Smooth muscle cell (in vitro differentiated cells): ENCODE results near the gene KIF16B. TPM values are rescaled to one million over a fixed set of nuclear protein-coding genes. Genes with fewer than 3 reads are reported as not detected.
A peak's percentile ranks its signal among the peaks of the same experiment; 100 is the strongest.

Experiments
- DNase-seq: peaks from one replicate; lab custom pipeline; 2025; ENCODE audit not compliant: unreplicated experiment; lab: John Stamatoyannopoulos, UW
- H2AFZ ChIP-seq: fragments of 200-600 bp; sonication (generic); 2 replicates; pipeline ENCODE4 v1.6.0; 2016; ENCODE audit warnings: antibody characterized with exemption, low read depth, mild to moderate bottlenecking
- H3F3A ChIP-seq: fragments of 200-600 bp; sonication (generic); 2 replicates; pipeline ENCODE4 v1.6.0; 2017; ENCODE audit warnings: antibody characterized with exemption, low read depth
- H3K27ac ChIP-seq: fragments of 200-600 bp; sonication (generic); 2 replicates; pipeline ENCODE4 v1.5.1; 2016; ENCODE audit warnings: low read depth, mild to moderate bottlenecking
- H3K27me3 ChIP-seq: fragments of 200-600 bp; sonication (generic); 2 replicates; pipeline ENCODE4 v1.6.1; 2016; ENCODE audit warnings: low read depth, mild to moderate bottlenecking
- H3K36me3 ChIP-seq: fragments of 200-600 bp; sonication (generic); 2 replicates; pipeline ENCODE4 v1.5.1; 2016; ENCODE audit warnings: low read depth
- H3K4me1 ChIP-seq: fragments of 200-600 bp; sonication (generic); 2 replicates; pipeline ENCODE4 v1.5.1; 2016; ENCODE audit warnings: low read depth
- H3K4me2 ChIP-seq: fragments of 200-600 bp; sonication (generic); 2 replicates; pipeline ENCODE4 v1.6.0; 2016; ENCODE audit warnings: mild to moderate bottlenecking
- H3K4me3 ChIP-seq: fragments of 200-600 bp; sonication (generic); 2 replicates; pipeline ENCODE4 v1.5.1; 2016; ENCODE audit warnings: mild to moderate bottlenecking
- H3K79me2 ChIP-seq: fragments of 200-600 bp; sonication (generic); 2 replicates; pipeline ENCODE4 v1.6.0; 2016; ENCODE audit warnings: low read depth, mild to moderate bottlenecking
- H3K9ac ChIP-seq: fragments of 200-600 bp; sonication (generic); 2 replicates; pipeline ENCODE4 v1.6.0; 2016; ENCODE audit warnings: low read depth
- H3K9me3 ChIP-seq: fragments of 200-600 bp; sonication (generic); replicated peaks from 2 replicates; pipeline ENCODE4 v1.5.1; 2016; ENCODE audit warnings: low read depth
- H4K20me1 ChIP-seq: fragments of 200-600 bp; sonication (generic); 2 replicates; pipeline ENCODE4 v1.6.0; 2016; ENCODE audit warnings: low read depth
- WGBS: methylation state at CpG from one replicate; pipeline ENCODE4 v1.1.7; 2016; ENCODE audit warnings: low lambda C conversion rate; 5-methylcytosine and 5-hydroxymethylcytosine counted together
- polyA plus RNA-seq: library from polyadenylated mRNA; unstranded; fragments of >200 nt; fragmentation: Nextera tagmentation; extraction: Ambion mirVana; gene quantifications from 2 replicates; pipeline ENCODE4 v1.2.1, GENCODE V29; 2016
- total RNA-seq: library from RNA; depleted of rRNA; stranded (reverse); fragments of >200 nt; gene quantifications from 2 replicates; pipeline ENCODE4 v1.2.3, GENCODE V29; 2014
- TF ChIP-seq, protein P1 (sequence below): fragments of 200-600 bp; sonication (generic); IDR thresholded peaks from 2 replicates; pipeline ENCODE4 v1.5.1; 2017; ENCODE audit warnings: borderline replicate concordance, mild to moderate bottlenecking, antibody characterized with exemption; ENCODE audit not compliant: insufficient read depth, poor library complexity, severe bottlenecking

The KIF16B gene
- total and polyA plus RNA-seq, 2 experiments from 2014 or later = 3.6 to 12.9 TPM

GRCh38 chr20:16580620-16581019 lies 7.4 kb upstream of the KIF16B start:
- no peaks in the 10 kb centered on the region for H3F3A ChIP-seq
- no peaks in the 10 kb centered on the region for H3K79me2 ChIP-seq
- DNase-seq = no peak
- H3K27me3 ChIP-seq = no peaks in the 10 kb centered on the region
- no peak overlapping the region for H3K27ac ChIP-seq
- TF ChIP-seq, protein P1, sequence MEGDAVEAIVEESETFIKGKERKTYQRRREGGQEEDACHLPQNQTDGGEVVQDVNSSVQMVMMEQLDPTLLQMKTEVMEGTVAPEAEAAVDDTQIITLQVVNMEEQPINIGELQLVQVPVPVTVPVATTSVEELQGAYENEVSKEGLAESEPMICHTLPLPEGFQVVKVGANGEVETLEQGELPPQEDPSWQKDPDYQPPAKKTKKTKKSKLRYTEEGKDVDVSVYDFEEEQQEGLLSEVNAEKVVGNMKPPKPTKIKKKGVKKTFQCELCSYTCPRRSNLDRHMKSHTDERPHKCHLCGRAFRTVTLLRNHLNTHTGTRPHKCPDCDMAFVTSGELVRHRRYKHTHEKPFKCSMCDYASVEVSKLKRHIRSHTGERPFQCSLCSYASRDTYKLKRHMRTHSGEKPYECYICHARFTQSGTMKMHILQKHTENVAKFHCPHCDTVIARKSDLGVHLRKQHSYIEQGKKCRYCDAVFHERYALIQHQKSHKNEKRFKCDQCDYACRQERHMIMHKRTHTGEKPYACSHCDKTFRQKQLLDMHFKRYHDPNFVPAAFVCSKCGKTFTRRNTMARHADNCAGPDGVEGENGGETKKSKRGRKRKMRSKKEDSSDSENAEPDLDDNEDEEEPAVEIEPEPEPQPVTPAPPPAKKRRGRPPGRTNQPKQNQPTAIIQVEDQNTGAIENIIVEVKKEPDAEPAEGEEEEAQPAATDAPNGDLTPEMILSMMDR = no peak
- no peak overlapping the region for H2AFZ ChIP-seq
- H3K4me2 ChIP-seq = no peak overlapping the region
- no peak overlapping the region for H3K4me3 ChIP-seq
- no peaks in the 10 kb centered on the region for H3K9me3 ChIP-seq
- 94% methylated on average over 2 of the region's 2 CpGs for WGBS
- no peak overlapping the region for H3K9ac ChIP-seq
- H4K20me1 ChIP-seq = no peaks in the 10 kb centered on the region
- peaks cover 13% of the 10 kb centered on the region for H3K4me1 ChIP-seq
- H3K36me3 ChIP-seq = no peaks in the 10 kb centered on the region

GRCh38 chr20:16580147-16580546 lies 6.9 kb upstream of the KIF16B start:
- Histone ChIP-seq H3K9me3 (no peaks in the 10 kb centered on the region), H3K27me3 (no peaks in the 10 kb centered on the region), H3K36me3 (no peaks in the 10 kb centered on the region), H3K9ac (no peak overlapping the region), H3K79me2 (no peaks in the 10 kb centered on the region), H3K4me2 (no peak overlapping the region), H4K20me1 (no peaks in the 10 kb centered on the region), H2AFZ (no peak overlapping the region), H3F3A (no peaks in the 10 kb centered on the region), H3K4me3 (no peak overlapping the region), H3K4me1 (peaks cover 13% of the 10 kb centered on the region), H3K27ac (peak overlapping the region; percentile 0)
- DNase-seq = no peak
- WGBS = 31% methylated on average over 3 of the region's 3 CpGs
- TF ChIP-seq, protein P1 = no peak

DNA sequence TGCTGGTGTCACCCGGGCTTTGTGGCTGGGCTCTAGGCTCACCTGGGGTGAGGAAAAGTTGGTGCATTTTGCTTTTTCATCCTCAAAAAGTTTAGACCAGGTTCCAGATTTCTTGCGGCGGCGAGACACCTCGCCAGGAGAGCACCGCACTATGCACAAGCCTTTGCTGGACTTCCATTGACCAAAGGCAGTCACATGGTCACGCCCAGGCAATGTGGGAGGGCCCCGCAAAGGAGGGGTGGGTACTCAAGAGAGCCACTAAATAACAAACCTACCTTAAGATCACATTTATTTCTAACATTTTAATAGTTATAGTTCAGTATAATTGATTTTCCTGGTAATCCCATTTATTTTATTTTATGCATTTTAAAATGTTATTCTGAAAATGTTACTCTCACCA lies 3.0 kb upstream of the KIF16B start:
- 96% methylated on average over 8 of the region's 8 CpGs for WGBS
- Histone ChIP-seq H4K20me1 (no peaks in the 10 kb centered on the region), H3K27me3 (no peaks in the 10 kb centered on the region), H3K4me2 (no peak overlapping the region), H3K9ac (no peak overlapping the region), H2AFZ (peak overlapping the region; percentile 85), H3K4me3 (no peak overlapping the region), H3K79me2 (no peaks in the 10 kb centered on the region), H3K9me3 (no peaks in the 10 kb centered on the region), H3K36me3 (no peaks in the 10 kb centered on the region), H3K27ac (no peak overlapping the region), H3K4me1 (peaks cover 22% of the 10 kb centered on the region), H3F3A (no peaks in the 10 kb centered on the region)
- no peak for DNase-seq
- TF ChIP-seq, protein P1 = no peak

- 27% methylated on average over 18 of the region's 18 CpGs for WGBS
Measured at GRCh38 chr20:16575390-16576140, 2.3 kb upstream of the KIF16B start.

More at GRCh38 chr20:16575390-16576140, 2.3 kb upstream of the KIF16B start:
- Histone ChIP-seq H3K27ac (no peak overlapping the region), H3F3A (no peaks in the 10 kb centered on the region), H3K9me3 (no peaks in the 10 kb centered on the region), H3K36me3 (no peaks in the 10 kb centered on the region), H4K20me1 (no peaks in the 10 kb centered on the region), H3K4me3 (peak overlapping the region; percentile 58), H3K27me3 (no peaks in the 10 kb centered on the region), H3K4me2 (peak overlapping the region; percentile 89), H3K9ac (no peak overlapping the region), H3K79me2 (no peaks in the 10 kb centered on the region), H2AFZ (peak overlapping the region; percentile 85), H3K4me1 (peaks cover 20% of the 10 kb centered on the region)
- TF ChIP-seq, protein P1 = no peak
- DNase-seq = no peak
